ENCODE results near the gene STAC. TPM values are rescaled to one million over a fixed set of nuclear protein-coding genes. Genes with fewer than 3 reads are reported as not detected.
"Not testable (repeated sequence)": the region's sequence is repeated elsewhere in the genome, so short reads cannot be mapped to it uniquely, and the experiment has no call there.

Gene STAC
- total RNA-seq, 2 donors from 2014 or later, result 0.29 TPM; not detected in 1

- no peak for DNase-seq (ENCODE audit: low spot score)
Measured at GRCh38 chr3:36562945-36563344, 182.6 kb downstream of the STAC start.

DNA sequence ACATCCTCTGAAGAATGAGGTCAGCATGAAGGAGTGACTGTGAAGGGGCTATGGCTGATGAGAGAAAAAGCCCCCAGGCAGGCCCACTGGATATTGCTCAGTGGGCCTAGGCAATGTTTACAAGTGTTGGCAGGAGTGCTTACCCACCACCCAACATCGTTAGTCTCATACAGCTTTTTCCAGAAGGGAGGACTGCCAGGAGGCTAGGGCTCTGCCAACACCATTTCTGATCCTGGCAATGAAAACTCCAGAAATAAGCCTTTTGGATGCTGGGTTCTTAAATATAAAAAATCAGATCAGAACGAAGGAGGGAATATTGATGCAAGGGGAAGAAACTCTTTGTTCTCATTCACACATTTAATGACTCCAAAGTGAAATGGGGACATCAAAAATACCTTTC, 194.9 kb downstream of the STAC start:
- ATAC-seq (no peak), DNase-seq (ENCODE audit: low spot score) (no peak)
- Mint-ChIP-seq H3K27me3 (no peaks in the 10 kb centered on the region), H3K9me3 (peaks cover 13% of the 10 kb centered on the region), H3K4me3 (no peak overlapping the region), H3K36me3 (peaks cover 6% of the 10 kb centered on the region), H3K27ac (no peak overlapping the region), H3K4me1 (ENCODE audit: low read depth in 2 of 2) (no peaks in the 10 kb centered on the region)

More at GRCh38 chr3:36562945-36563344, 182.6 kb downstream of the STAC start:
- H3K9me3 Mint-ChIP-seq, result no peaks in the 10 kb centered on the region
- H3K36me3 Mint-ChIP-seq, result no peaks in the 10 kb centered on the region
- no peaks in the 10 kb centered on the region for H3K4me1 Mint-ChIP-seq (ENCODE audit: low read depth in 2 of 2)
- no peak overlapping the region for H3K4me3 Mint-ChIP-seq
- no peak overlapping the region for H3K27ac Mint-ChIP-seq
- ATAC-seq, result no peak
- H3K27me3 Mint-ChIP-seq, result no peaks in the 10 kb centered on the region

DNA sequence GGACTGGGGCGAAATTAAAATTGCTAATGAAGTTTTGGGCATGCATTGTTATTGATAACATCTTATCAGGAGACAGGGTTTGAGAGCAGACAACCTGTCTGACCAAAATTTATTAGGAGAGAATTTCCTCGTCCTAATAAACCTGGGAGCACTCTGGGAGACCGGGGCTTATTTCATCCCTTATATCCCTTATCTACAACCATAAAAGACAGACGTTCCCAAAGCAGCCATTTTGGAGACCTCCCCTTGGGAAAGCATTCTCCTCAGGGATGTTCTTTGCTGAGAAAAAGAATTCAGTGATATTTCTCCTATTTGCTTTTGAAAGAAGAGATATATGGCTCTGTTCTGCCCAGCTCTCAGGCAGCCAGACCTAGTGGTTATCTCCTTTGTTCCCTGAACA, 198.1 kb downstream of the STAC start:
- not testable (repeated sequence) for ATAC-seq; H3K36me3 Mint-ChIP-seq; DNase-seq (ENCODE audit: low spot score); H3K27ac Mint-ChIP-seq; H3K4me1 Mint-ChIP-seq (ENCODE audit: low read depth in 2 of 2); H3K4me3 Mint-ChIP-seq; H3K27me3 Mint-ChIP-seq
- H3K9me3 Mint-ChIP-seq, result peaks cover 18% of the 10 kb centered on the region

DNA sequence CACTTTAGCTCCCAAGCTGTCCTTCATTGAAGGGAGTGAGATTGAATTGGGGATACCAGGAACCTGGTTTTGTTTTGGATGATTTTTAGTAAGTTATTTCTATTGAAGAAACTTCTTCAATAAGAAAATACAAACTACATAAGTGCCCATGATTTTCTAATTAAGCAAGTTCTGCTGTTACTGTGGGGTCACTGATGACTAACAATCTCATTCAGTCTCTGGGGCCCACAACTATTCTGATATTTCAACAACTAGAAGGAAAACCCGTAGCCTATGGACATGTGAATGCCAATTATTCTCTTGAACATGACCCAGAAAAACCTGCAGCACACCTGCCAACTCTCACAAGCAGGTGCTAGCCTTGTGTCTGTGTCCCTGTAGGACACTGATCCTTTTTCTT, 199.4 kb downstream of the STAC start:
- ATAC-seq (no peak), DNase-seq (ENCODE audit: low spot score) (no peak)
- peaks cover 14% of the 10 kb centered on the region for H3K9me3 Mint-ChIP-seq
- H3K27me3 Mint-ChIP-seq, result no peaks in the 10 kb centered on the region
- H3K4me1 Mint-ChIP-seq (ENCODE audit: low read depth in 2 of 2), result no peaks in the 10 kb centered on the region
- no peak overlapping the region for H3K27ac Mint-ChIP-seq
- H3K4me3 Mint-ChIP-seq, result no peak overlapping the region
- H3K36me3 Mint-ChIP-seq, result peaks cover 6% of the 10 kb centered on the region

GRCh38 chr3:36580716-36581115, 200.4 kb downstream of the STAC start:
- no peak for ATAC-seq
- Mint-ChIP-seq H3K9me3 (peaks cover 14% of the 10 kb centered on the region), H3K36me3 (peaks cover 6% of the 10 kb centered on the region), H3K4me3 (no peak overlapping the region), H3K4me1 (ENCODE audit: low read depth in 2 of 2) (no peaks in the 10 kb centered on the region), H3K27ac (no peak overlapping the region), H3K27me3 (no peaks in the 10 kb centered on the region)
- no peak for DNase-seq (ENCODE audit: low spot score)

- H3K9me3 Mint-ChIP-seq, result peaks cover 9% of the 10 kb centered on the region
- DNase-seq (ENCODE audit: low spot score) (no peak), ATAC-seq (no peak)
- no peaks in the 10 kb centered on the region for H3K4me1 Mint-ChIP-seq (ENCODE audit: low read depth in 2 of 2)
- no peaks in the 10 kb centered on the region for H3K36me3 Mint-ChIP-seq
- no peak overlapping the region for H3K4me3 Mint-ChIP-seq
- no peak overlapping the region for H3K27ac Mint-ChIP-seq
- peaks cover 2 to 12% of the 10 kb centered on the region in 2 donors for H3K27me3 Mint-ChIP-seq
Measured at GRCh38 chr3:36591959-36592358, 211.7 kb downstream of the STAC start.

- Mint-ChIP-seq H3K27me3 (peaks cover 7 to 16% of the 10 kb centered on the region in 2 donors), H3K4me3 (no peak overlapping the region), H3K4me1 (ENCODE audit: low read depth in 2 of 2) (no peaks in the 10 kb centered on the region), H3K36me3 (no peaks in the 10 kb centered on the region), H3K9me3 (peaks cover 2% of the 10 kb centered on the region), H3K27ac (no peak overlapping the region)
- no peak for DNase-seq (ENCODE audit: low spot score)
- no peak for ATAC-seq
Measured at GRCh38 chr3:36595511-36595910, 215.2 kb downstream of the STAC start.

DNA sequence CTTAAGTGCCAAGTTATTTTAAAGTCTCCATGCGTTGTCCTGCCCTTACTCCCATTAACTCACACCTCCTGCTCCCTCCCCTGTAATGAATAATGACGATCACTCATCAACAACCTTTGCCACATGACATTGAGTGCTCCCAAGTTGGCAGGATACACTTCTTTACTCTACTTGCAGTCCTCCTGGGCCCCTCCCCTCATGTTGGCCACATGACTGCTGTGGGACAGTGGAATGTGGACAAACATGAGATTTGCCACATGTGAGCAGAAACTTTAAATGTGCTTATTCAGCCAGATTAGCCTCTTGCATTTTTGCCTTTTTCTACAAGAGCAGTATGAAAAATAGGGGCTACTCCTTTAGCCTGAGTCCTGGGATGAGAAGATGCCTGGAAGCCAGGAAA, 216.1 kb downstream of the STAC start:
- Mint-ChIP-seq H3K27me3 (peaks cover 7 to 16% of the 10 kb centered on the region in 2 donors), H3K27ac (no peak overlapping the region), H3K4me3 (no peak overlapping the region), H3K9me3 (peaks cover 2% of the 10 kb centered on the region), H3K36me3 (no peaks in the 10 kb centered on the region), H3K4me1 (ENCODE audit: low read depth in 2 of 2) (no peaks in the 10 kb centered on the region)
- DNase-seq (ENCODE audit: low spot score) (no peak), ATAC-seq (no peak)

GRCh38 chr3:36597422-36597821, 217.1 kb downstream of the STAC start:
- no peak for ATAC-seq
- H3K4me1 Mint-ChIP-seq (ENCODE audit: low read depth in 2 of 2), result no peaks in the 10 kb centered on the region

More at GRCh38 chr3:36597422-36597821, 217.1 kb downstream of the STAC start:
- Mint-ChIP-seq H3K27ac (no peak overlapping the region), H3K4me3 (no peak overlapping the region), H3K27me3 (peaks cover 10 to 16% of the 10 kb centered on the region in 2 donors), H3K36me3 (no peaks in the 10 kb centered on the region), H3K9me3 (peaks cover 5% of the 10 kb centered on the region)
- DNase-seq (ENCODE audit: low spot score), result no peak
